ENCODE results near the gene CST11. TPM values are rescaled to one million over a fixed set of nuclear protein-coding genes. Genes with fewer than 3 reads are reported as not detected.
A peak's percentile ranks its signal among the peaks of the same experiment; 100 is the strongest.

CST11 gene
- total and polyA plus RNA-seq, 9 of the 15 experiments (the other 6 are each of a cell fraction or from before 2014, with no cell fraction given): not detected

- no peaks in the 10 kb centered on the region for H3K36me3 ChIP-seq (ENCODE audit: control insufficient read depth, insufficient read depth, low read length)
- no peak for FAIRE-seq
- in situ Hi-C loops (cut with MboI) (loop anchor here (10.0 kb wide), 1 partner anchor 179 kb away; no protein-coding TSS in a partner anchor), intact Hi-C loops (cut with micrococcal nuclease) (no loop called here)
- TF ChIP-seq RFX5 (IDR thresholded peaks at IDR 0.05; ENCODE audit: low read depth, low read length): no peak
- TF ChIP-seq, protein P1, sequence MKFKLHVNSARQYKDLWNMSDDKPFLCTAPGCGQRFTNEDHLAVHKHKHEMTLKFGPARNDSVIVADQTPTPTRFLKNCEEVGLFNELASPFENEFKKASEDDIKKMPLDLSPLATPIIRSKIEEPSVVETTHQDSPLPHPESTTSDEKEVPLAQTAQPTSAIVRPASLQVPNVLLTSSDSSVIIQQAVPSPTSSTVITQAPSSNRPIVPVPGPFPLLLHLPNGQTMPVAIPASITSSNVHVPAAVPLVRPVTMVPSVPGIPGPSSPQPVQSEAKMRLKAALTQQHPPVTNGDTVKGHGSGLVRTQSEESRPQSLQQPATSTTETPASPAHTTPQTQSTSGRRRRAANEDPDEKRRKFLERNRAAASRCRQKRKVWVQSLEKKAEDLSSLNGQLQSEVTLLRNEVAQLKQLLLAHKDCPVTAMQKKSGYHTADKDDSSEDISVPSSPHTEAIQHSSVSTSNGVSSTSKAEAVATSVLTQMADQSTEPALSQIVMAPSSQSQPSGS (CRISPR knock-in tag; IDR thresholded peaks at IDR 0.05): no peak
- TF ChIP-seq NFIC (IDR thresholded peaks at IDR 0.05): 0 out of 2 replicates have a peak, but pooled peaks have one; percentile 11
- H3K27ac ChIP-seq (ENCODE audit: extremely low read depth, low read depth, low read length): no peak overlapping the region
- H3K9me3 ChIP-seq (replicated peaks; ENCODE audit: control insufficient read depth, insufficient read depth, low read depth, low read length): no peaks in the 10 kb centered on the region
- H3K9ac ChIP-seq (ENCODE audit: insufficient read depth in 1 of 2, low read depth in 2 of 2, low read length in 2 of 2): peak overlapping the region in 1 of 2 experiments; percentile 78; a peak in 1 of 4 replicates
- BruUV-seq (replicated peaks): no TSS peak
- peaks cover 4% of the 10 kb centered on the region in 2 experiments; a peak in 3 of 5 replicates for H3K4me1 ChIP-seq (replicated peaks in 1 of 2; ENCODE audit: control insufficient read depth in 2 of 2, insufficient read depth in 2 of 2, low read length in 2 of 2)
- peak overlapping the region; percentile 52; the same call in 1 of the 2 replicates for H2AFZ ChIP-seq (ENCODE audit: low read depth, low read length)
- POLR2A ChIA-PET: interaction anchor here (0.6 kb wide), 2 partner anchors 9 to 115 kb away, joined by 3 read pairs; no protein-coding TSS in a partner anchor
- no peak for DNase-seq (ENCODE audit: extremely low read depth in 1 of 4, low spot score in 3 of 4)
- WGBS (ENCODE audit: insufficient coverage, low coverage, missing lambda C conversion rate): 32% methylated on average over 7 of the region's 11 CpGs
- H3K9me1 ChIP-seq (ENCODE audit: control insufficient read depth, insufficient read depth, low read length): no peaks in the 10 kb centered on the region
- no peak overlapping the region for H3K4me2 ChIP-seq (ENCODE audit: insufficient read depth, low read length)
- CTCF ChIA-PET (ENCODE audit: low intra/inter-chr PET ratio): no interaction called here
- no peaks in the 10 kb centered on the region for H3K27me3 ChIP-seq (ENCODE audit: control insufficient read depth in 2 of 2, insufficient read depth in 2 of 2, low read length in 2 of 2)
- H4K20me1 ChIP-seq (replicated peaks; ENCODE audit: control insufficient read depth, insufficient read depth, low read length): no peaks in the 10 kb centered on the region
- no peak for ATAC-seq
- H3K79me2 ChIP-seq (ENCODE audit: control insufficient read depth, insufficient read depth, low read length): no peaks in the 10 kb centered on the region
- H3K4me3 ChIP-seq: no peak overlapping the region
Measured at GRCh38 chr20:23435626-23436539, 16.8 kb downstream of the CST11 start.
